Measurements from ENCODE around the gene SLC25A44.

- TF ChIP-seq EZH2phosphoT487 (IDR thresholded peaks at IDR 0.05; ENCODE audit: insufficient read depth, low read depth) = no peak
- TF ChIP-seq EZH2 (IDR thresholded peaks at IDR 0.05; ENCODE audit: insufficient read depth, poor library complexity, severe bottlenecking) = no peak
Observed at GRCh38 chr1:156225677-156226014, 31.7 kb downstream of the SLC25A44 start.
